KMS-11 (cell line): ENCODE measurements around the gene ABCC5.

Experiments
- H2AFZ ChIP-seq: fragments of 200-600 bp; sonication (generic); 2 replicates; pipeline ENCODE4 v1.6.1; 2016; ENCODE audit warnings: antibody characterized with exemption, mixed run types, low read depth
- H3K27ac ChIP-seq: fragments of 200-600 bp; sonication (generic); 2 replicates; pipeline ENCODE4 v1.6.1; 2016; ENCODE audit warnings: mild to moderate bottlenecking, mixed run types
- H3K27me3 ChIP-seq: fragments of 200-600 bp; sonication (generic); 2 replicates; pipeline ENCODE4 v1.6.1; 2017; ENCODE audit warnings: mild to moderate bottlenecking, low read depth, mixed run types, moderate library complexity; ENCODE audit not compliant: insufficient read depth
- H3K36me3 ChIP-seq: fragments of 200-600 bp; sonication (generic); 2 replicates; pipeline ENCODE4 v1.6.1; 2017; ENCODE audit warnings: mild to moderate bottlenecking, mixed run types; ENCODE audit not compliant: insufficient read depth
- H3K4me1 ChIP-seq: fragments of 200-600 bp; sonication (generic); 2 replicates; pipeline ENCODE4 v1.6.1; 2016; ENCODE audit warnings: mild to moderate bottlenecking, low read depth, mixed run types; ENCODE audit not compliant: poor library complexity, severe bottlenecking
- H3K4me2 ChIP-seq: fragments of 200-600 bp; sonication (generic); 2 replicates; pipeline ENCODE4 v1.7.0; 2016; ENCODE audit warnings: mild to moderate bottlenecking, mixed run types
- H3K4me3 ChIP-seq: fragments of 200-600 bp; sonication (generic); IDR thresholded peaks from 2 replicates; pipeline ENCODE4 v1.6.1; 2017; ENCODE audit warnings: low read depth, low read length, mixed read lengths; ENCODE audit not compliant: insufficient read depth
- H3K79me2 ChIP-seq: fragments of 200-600 bp; sonication (generic); 2 replicates; pipeline ENCODE4 v1.6.1; 2016; ENCODE audit warnings: low read depth, mixed run types; ENCODE audit not compliant: insufficient read depth
- H3K9ac ChIP-seq: fragments of 200-600 bp; sonication (generic); 2 replicates; pipeline ENCODE4 v1.6.1; 2016; ENCODE audit warnings: mild to moderate bottlenecking, mixed run types
- H4K20me1 ChIP-seq: fragments of 200-600 bp; sonication (generic); 2 replicates; pipeline ENCODE4 v1.6.1; 2016; ENCODE audit warnings: mild to moderate bottlenecking, mixed run types; ENCODE audit not compliant: insufficient read depth
- TF ChIP-seq, protein P1 (sequence below): fragments of 200-600 bp; sonication (generic); conservative IDR thresholded peaks from 2 replicates; pipeline ENCODE4 v1.6.1; 2017; ENCODE audit warnings: low read depth, mild to moderate bottlenecking, antibody characterized with exemption, low read length, moderate library complexity, mixed read lengths

ABCC5 gene

DNA sequence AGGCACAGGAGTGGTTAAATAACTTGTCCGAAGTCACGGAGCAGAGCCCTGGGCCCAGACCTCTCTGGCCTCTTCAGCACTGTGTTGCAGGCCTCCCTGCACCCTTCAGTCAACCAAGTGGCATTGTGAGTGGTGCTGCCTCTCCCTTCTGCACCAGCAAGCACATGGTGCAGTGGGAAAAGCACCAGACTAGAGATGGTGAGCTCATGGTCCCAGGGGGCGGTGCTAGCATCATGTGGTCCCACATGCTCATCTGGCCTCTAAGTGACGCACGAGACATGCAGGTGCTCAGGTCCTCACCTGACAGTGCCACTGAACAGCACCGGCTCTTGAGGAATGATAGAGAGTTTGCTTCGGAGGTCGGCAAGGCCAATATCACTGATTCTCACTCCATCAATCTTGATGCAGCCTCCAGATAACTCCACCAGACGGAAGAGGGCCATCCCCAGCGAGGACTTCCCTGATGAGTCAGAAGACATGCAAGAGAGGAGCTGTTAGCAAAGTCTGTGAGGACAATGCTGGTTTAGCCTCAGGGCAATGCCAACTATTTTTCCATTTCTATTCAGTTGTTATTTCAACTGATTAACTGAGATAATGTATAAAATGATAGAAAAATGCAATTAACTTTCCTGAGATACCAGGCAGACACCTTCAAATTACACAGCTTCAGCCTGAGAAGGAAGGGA, 79.9 kb downstream of the ABCC5 start:
- H3K79me2 ChIP-seq, result no peaks in the 10 kb centered on the region
- TF ChIP-seq, protein P1, sequence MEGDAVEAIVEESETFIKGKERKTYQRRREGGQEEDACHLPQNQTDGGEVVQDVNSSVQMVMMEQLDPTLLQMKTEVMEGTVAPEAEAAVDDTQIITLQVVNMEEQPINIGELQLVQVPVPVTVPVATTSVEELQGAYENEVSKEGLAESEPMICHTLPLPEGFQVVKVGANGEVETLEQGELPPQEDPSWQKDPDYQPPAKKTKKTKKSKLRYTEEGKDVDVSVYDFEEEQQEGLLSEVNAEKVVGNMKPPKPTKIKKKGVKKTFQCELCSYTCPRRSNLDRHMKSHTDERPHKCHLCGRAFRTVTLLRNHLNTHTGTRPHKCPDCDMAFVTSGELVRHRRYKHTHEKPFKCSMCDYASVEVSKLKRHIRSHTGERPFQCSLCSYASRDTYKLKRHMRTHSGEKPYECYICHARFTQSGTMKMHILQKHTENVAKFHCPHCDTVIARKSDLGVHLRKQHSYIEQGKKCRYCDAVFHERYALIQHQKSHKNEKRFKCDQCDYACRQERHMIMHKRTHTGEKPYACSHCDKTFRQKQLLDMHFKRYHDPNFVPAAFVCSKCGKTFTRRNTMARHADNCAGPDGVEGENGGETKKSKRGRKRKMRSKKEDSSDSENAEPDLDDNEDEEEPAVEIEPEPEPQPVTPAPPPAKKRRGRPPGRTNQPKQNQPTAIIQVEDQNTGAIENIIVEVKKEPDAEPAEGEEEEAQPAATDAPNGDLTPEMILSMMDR, result no peak
- H3K27me3 ChIP-seq, result no peaks in the 10 kb centered on the region
- no peak overlapping the region for H3K4me2 ChIP-seq
- no peak overlapping the region for H3K9ac ChIP-seq
- H4K20me1 ChIP-seq, result no peaks in the 10 kb centered on the region
- no peak overlapping the region for H2AFZ ChIP-seq
- no peak overlapping the region for H3K4me3 ChIP-seq
- no peaks in the 10 kb centered on the region for H3K36me3 ChIP-seq
- H3K27ac ChIP-seq, result no peak overlapping the region
- no peaks in the 10 kb centered on the region for H3K4me1 ChIP-seq

DNA sequence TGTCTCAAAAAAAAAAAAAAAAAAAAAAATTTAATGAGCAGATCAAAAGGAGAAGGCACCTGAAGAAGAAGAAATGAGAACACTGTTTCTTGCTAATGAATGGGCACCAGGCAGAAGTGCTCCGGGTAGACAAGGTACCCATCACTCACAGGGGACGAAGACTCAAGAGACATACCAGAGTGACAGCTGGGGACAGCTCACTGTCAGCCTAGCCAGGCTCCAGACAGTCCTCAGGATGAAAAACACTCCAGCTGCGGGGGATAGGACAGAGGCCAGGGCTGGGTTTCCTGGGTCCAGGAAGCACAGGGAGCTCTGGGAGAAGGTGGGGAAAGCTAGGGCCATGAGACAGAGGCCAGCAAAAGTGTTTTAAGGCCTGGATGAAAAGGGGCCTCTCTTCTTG, 84.5 kb downstream of the ABCC5 start:
- Histone ChIP-seq H2AFZ (no peak overlapping the region), H4K20me1 (no peaks in the 10 kb centered on the region), H3K27me3 (no peaks in the 10 kb centered on the region), H3K4me3 (no peak overlapping the region), H3K36me3 (no peaks in the 10 kb centered on the region), H3K4me2 (no peak overlapping the region), H3K79me2 (no peaks in the 10 kb centered on the region), H3K27ac (no peak overlapping the region), H3K9ac (no peak overlapping the region), H3K4me1 (no peaks in the 10 kb centered on the region)
- TF ChIP-seq, protein P1, result no peak

DNA sequence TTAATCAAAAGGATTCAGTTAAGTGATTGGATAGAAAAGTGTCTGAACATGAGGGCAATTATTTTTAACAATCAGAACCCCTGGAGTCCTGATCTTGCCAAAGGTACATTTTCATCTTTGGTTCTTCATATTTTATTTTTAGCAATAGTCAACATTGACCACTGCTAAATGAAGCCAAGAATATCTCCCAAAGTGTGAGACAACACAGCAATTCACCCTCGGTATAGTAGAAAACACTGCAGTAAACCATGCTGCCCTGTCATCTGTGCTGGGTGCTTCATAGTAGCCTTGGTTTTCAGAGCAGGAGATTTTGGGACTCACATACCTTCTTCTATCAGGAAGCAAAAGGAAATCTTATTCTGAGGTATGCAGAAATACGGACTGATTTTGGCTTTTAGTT, 85.8 kb downstream of the ABCC5 start:
- Histone ChIP-seq H3K4me1 (no peaks in the 10 kb centered on the region), H3K27ac (no peak overlapping the region), H3K36me3 (no peaks in the 10 kb centered on the region), H3K79me2 (no peaks in the 10 kb centered on the region), H3K4me2 (no peak overlapping the region), H3K4me3 (no peak overlapping the region), H4K20me1 (no peaks in the 10 kb centered on the region), H3K27me3 (no peaks in the 10 kb centered on the region), H3K9ac (no peak overlapping the region), H2AFZ (no peak overlapping the region)
- TF ChIP-seq, protein P1, result no peak

DNA sequence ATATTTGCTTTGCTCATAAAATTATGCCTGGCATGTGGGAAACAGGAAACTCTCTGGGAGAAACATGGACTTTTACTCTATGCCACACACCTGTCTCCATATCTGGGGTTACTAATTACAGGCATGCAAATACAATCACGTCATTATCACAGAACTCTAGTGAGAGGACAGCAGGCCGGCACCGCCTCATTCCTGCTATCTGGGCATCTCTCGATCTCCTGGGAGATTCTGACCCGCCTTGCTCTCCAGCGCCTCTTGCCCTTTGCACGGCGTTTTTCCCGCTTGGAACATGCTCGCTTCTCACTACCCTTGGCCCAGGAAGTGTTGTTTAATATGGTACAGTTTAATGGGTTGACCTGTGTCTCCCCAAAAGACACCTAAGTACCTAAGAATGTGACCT, 87.6 kb downstream of the ABCC5 start:
- no peaks in the 10 kb centered on the region for H3K4me1 ChIP-seq
- no peak overlapping the region for H3K4me2 ChIP-seq
- H3K4me3 ChIP-seq, result no peak overlapping the region
- H3K27me3 ChIP-seq, result no peaks in the 10 kb centered on the region
- H3K36me3 ChIP-seq, result no peaks in the 10 kb centered on the region
- H3K27ac ChIP-seq, result no peak overlapping the region
- TF ChIP-seq, protein P1, result no peak
- no peak overlapping the region for H3K9ac ChIP-seq
- no peaks in the 10 kb centered on the region for H4K20me1 ChIP-seq
- no peak overlapping the region for H2AFZ ChIP-seq
- H3K79me2 ChIP-seq, result no peaks in the 10 kb centered on the region
